Hematopoietic multipotent progenitor cell treated with erythropoietin and hydrocortisone succinate and interleukin-3 and kit ligand, for 4 days (in vitro differentiated cells): ENCODE results near the gene TMEM208.

Source experiments
- DNase-seq: peaks from one replicate; pipeline ENCODE4 v3.0.0-alpha.2; 2015

The TMEM208 gene

DNA sequence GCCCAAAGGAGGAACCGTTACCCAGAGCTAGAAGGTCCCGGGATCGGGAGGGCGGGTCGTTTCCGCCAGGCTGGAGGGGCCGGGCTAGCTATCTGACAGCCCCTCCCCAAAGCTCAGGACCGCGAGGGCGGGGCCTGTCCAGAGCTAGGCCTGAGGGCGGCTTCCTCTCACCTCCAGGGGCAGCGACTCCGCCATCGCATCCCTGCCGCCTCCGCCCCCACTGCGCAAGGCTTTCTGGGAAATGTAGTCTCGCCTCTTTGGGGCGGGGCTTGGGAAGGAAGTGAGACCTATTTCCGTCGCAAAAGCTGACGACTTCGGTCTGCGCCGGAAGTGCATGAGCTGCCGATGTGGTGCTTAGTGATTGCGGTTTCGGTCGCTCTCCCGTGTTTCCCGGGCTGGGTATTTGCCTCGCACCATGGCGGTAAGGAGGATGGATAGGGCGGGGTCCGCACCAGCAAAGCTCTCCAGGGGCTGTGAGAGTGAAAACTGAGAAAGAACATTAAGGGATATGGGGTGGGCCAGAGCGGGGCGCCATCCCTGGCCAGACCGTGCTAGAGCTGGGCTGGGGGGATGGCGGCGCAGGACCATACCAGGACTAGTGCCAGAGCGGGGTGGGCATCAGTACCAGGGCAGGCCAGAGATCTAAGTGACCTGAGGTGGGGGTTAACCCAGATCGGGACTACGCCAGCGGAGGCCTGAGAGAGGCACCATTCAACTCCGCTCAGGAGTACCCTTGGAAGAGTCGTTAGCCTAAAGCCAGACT lies at the start of gene TMEM208:
Gene TMEM208 (plus strand): TSS at position 327 of the 763 bp plus-strand sequence. CDS start 89 bp downstream, at position 416.
- peak; percentile 99 for DNase-seq

- peak; percentile 76 for DNase-seq
Measured at GRCh38 chr16:67177743-67178699, 48.9 kb upstream of the TMEM208 start.

- peak; percentile 73 for DNase-seq
Measured at GRCh38 chr16:67179421-67180080, 47.4 kb upstream of the TMEM208 start.

- DNase-seq = no peak
Measured at GRCh38 chr16:67180166-67180565, 46.8 kb upstream of the TMEM208 start.

DNA sequence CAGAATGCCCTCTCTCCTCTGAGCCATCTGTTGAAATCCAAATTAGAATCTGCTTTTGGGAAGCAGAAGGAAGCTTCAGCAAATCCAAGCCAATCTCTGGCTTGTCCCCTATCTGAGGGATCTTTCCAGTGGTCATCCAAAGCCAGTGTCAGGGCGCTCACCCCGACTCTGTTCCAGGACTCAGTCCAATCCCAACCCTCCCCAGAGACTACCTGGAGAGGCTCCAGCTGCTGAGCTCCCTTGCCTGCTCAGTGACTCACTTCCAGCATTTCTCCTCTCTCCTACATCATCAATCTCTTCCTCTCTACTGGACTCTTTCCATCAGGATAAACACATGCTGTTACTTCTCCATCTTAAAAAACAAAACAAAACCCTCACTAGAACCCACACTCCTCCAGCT lies 45.6 kb upstream of the TMEM208 start:
- DNase-seq = no peak

- DNase-seq = no peak
Measured at GRCh38 chr16:67182288-67182687, 44.6 kb upstream of the TMEM208 start.

DNA sequence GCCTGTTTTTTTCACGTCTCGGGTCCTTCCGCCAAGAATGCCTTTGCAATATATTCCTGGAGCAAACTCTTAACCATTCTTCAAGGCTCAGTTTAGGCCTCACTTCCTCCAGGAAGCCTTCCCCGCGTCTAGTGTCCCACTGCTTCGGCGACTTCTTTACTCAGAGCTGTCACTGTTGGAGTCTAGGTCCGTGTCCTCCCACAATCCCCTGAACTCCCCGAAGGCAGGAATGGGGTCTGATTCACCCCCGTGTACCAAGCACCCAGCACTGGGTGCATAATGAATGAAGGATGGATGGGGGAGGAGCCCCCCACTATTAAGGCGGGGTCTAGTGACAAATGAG lies 43.7 kb upstream of the TMEM208 start:
- DNase-seq = no peak

DNA sequence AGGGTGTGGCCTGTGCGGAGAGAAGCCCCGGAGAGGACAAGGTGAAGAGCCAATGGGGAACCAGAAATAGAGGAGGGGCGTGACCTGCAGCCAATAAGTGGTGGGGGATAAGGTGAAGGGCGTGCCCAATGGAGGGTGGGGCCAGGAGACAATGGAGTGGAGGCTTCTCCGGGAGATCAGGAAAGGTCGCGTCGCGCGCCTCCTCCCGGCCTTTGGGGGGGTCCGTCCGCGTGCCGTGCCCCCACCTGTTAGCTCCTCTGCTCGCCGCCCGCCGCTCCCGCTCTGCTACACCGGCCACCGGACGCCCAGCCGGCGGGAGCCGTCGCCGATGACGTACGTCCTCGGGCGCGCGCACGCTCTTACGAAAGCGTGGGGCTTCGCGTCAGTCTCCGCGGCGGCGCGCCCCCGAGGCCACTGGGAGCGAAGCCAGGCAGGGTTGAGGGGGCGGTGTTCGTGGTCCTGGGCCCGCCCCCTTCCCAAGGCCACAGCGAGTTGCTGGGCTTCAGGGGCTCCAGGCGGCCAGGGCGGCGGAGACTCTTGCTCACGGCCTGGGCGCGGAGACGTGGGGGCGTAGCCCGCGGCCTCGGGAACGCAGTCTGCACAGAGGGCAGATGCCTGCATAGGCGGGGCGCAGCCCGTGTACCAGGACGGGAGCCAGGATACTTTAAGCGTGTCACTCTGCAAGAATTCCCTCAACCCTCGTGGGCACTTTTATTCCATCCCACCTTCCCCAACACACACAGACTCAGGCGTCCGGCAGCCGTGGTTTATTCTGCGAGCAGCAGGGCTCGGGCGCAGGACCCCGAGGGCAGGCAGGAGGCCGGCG lies 43.1 kb upstream of the TMEM208 start, which contains the start of gene MATCAP1:
Gene MATCAP1 (minus strand): TSS at position 337 of the 826 bp plus-strand sequence. CDS start 3,353 bp downstream, outside the sequence.
- DNase-seq = peak; percentile 99

- DNase-seq = no peak
Measured at GRCh38 chr16:67184453-67184994, 42.4 kb upstream of the TMEM208 start.

- peak; percentile 95 for DNase-seq
Measured at GRCh38 chr16:67184995-67185650, 41.8 kb upstream of the TMEM208 start.

GRCh38 chr16:67185651-67186134 lies 41.2 kb upstream of the TMEM208 start:
- DNase-seq = no peak

GRCh38 chr16:67186550-67186950 lies 40.4 kb upstream of the TMEM208 start:
- DNase-seq = no peak

DNA sequence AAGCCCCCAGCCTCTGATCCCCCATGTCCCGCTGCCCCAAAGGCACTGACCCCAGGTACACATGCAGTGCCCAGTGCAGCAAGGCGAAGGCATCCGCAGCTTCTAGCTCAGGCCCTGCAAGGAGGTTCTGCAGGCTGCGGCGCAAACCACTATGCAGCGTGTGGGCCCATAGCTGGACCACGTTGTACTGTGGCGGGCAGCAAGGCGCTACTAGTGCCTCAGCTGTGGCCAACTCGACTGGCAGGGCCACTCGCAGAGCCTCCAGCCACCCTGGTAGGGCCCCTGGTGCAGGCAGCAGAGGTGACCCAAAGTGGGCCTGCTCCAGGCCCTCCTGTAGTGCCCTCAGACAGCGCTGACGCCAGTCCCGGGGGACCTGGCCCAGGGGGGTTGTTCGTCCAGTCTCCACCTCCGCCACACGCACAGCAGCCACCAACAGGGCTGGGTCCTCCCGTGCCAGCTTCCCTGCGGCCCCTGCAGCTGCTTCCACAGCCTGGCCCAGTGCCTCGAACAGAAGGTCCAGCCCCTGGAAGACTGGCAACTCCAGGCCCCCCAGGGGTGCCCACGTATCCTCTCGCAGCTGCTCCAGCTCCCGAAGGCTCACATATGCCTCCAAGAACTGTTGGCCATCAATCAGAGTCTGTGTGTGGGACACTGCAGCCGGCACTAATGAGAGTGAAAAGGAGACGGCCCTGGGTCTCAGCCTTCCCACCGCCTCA lies 39.6 kb upstream of the TMEM208 start:
- no peak for DNase-seq

GRCh38 chr16:67188323-67188722 lies 38.6 kb upstream of the TMEM208 start:
- no peak for DNase-seq

DNA sequence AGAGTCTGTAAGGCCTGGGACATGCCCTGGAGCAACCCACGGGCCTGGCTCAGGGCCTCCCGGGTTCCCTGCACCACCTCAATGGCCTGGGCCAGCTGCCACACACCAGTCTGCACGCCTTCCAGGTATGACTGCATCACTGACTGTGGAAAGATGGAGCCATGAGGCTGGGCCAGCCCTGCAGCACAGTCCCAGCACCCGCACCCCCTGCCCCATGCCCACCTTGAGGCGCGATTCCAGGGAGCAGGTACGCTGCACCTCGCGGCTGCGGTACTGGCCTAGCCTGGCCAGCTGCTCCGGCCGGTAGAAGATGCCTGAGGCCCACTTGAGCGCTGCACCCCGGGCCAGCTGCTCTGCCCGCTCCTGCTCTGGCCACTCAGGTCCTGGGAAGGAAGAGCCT lies 38.1 kb upstream of the TMEM208 start:
- DNase-seq = no peak

DNA sequence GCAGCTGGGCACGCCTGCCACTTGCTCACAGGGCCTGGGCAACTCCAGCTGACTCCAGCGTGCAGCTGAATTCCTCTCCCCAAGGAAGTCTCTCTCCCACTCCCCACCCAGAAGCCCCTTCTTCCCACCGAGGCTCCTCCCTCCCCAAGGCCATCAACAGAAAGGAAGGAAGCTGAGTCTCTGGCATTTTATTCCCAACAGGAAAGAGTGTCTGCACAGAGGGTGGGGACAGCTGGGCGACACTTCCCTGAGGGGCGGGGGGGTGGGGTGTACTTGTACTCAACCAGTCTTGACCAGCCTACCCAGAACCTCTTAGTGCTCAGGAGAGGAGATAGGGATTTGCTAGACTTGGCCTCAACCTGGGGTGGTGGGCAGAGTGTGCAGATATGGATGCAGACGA lies 36.9 kb upstream of the TMEM208 start, which contains the start of gene EXOC3L1:
Gene EXOC3L1 (minus strand): TSS at position 96 of the 400 bp plus-strand sequence. CDS start 460 bp downstream, outside the sequence.
- DNase-seq = no peak

DNA sequence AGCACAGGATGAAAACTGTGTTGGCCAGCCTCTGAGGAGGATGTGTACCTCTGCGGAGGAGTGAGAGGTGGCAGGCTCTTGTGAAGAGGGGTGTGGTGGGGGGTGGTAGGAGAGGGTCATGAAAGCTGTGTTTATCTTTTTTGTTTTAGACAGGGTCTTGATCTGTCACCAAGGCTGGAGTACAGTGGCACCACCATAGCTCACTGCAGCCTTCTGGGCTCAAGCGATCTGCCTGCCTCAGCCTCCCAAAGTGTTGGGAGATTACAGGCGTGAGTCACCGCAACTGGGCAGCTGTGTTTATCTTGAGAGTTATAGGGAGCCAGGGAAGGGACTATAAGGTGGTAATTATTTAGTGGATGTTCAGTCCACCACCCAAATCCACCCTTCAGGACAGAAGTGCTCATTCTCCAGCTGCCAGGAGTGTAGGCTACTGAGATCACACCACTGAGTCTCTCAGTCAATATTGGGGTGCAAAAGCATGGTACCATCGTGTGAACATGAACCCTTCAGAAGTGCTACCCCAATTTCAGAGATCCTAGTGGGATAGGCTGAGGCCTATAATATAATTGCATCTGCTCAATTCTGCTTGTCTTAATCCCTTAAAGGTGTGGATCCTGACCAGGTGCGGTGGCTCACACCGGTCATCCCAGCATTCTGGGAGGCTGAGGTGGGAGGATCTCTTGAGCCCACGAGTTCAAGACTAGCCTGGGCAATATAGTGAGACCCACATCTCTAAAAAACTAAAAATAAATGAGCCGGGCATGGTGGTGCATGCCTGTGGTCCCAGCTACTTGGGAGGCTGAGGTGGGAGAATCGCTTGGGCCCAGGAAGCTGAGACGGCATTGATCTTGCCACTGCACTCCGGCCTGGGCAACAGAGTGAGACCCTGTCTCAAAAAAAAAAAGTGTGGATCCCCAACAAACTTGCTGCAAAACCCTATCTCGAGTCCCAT lies 36.2 kb upstream of the TMEM208 start:
- no peak for DNase-seq

DNA sequence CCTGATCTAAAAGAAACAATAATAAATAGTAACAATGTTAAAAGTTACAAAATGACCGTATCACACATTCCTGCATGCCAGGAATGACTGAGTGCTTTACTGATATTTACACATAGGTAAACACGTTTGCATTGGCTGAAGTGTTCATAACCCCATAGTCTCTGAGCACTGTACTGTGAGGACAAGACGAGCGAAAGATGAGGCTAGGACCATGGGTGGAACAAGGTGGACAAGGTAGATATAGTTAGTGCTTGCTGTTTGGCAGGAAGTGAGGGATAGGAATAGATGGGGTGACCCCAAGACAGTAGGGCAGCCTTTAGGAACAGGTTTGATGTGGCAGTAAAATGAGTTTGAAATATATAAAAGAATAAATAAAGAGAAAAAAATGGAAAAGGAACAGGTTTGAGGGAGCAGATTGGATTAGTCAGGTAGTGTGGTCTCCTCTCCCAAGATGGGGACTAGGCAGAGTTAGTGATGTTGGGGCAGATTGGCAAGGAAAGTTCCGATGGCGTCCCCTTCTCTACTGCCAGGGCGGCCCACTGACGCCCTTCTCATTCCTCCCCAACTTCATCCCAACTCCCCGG lies 35.4 kb upstream of the TMEM208 start:
- DNase-seq = no peak
